Measurements from ENCODE around the gene ZFPL1. TPM values are rescaled to one million over a fixed set of nuclear protein-coding genes. Genes with fewer than 3 reads are reported as not detected.

The ZFPL1 gene
- total RNA-seq, 2 donors from 2014 or later: 35.7 to 46.6 TPM

GRCh38 chr11:65045728-65046127 is 38.3 kb upstream of the ZFPL1 start:
- WGBS, 2 experiments (ENCODE audit: insufficient coverage in 1 of 2, insufficient read length in 1 of 2): 90 to 95% methylated on average over 5 to 7 of the region's 7 CpGs
- Histone ChIP-seq H3K4me1 (ENCODE audit: control insufficient read depth, insufficient read depth, low read length) (no peaks in the 10 kb centered on the region), H3K9me3 (ENCODE audit: control insufficient read depth, low read length) (no peaks in the 10 kb centered on the region), H3K36me3 (ENCODE audit: control insufficient read depth, insufficient read depth, low read length) (peaks cover 7% of the 10 kb centered on the region), H3K4me3 (ENCODE audit: low read length) (no peak overlapping the region), H3K27ac (ENCODE audit: low read depth, low read length) (no peak overlapping the region), H3K9ac (ENCODE audit: extremely low read depth, low read length, poor library complexity, severe bottlenecking) (no peak overlapping the region), H3K27me3 (ENCODE audit: control insufficient read depth, insufficient read depth, low read length, poor library complexity, severe bottlenecking) (no peaks in the 10 kb centered on the region)
- Mint-ChIP-seq H3K27me3 (ENCODE audit: insufficient read depth) (peaks cover 9% of the 10 kb centered on the region), H3K4me1 (peaks cover 4% of the 10 kb centered on the region), H3K27ac (no peak overlapping the region), H3K9me3 (no peaks in the 10 kb centered on the region), H3K4me3 (no peak overlapping the region), H3K36me3 (ENCODE audit: low read depth) (peaks cover 10% of the 10 kb centered on the region)
- peak; percentile 16 for TF ChIP-seq CTCF (conservative IDR thresholded peaks at IDR 0.05)
- DNase-seq: no peak

DNA sequence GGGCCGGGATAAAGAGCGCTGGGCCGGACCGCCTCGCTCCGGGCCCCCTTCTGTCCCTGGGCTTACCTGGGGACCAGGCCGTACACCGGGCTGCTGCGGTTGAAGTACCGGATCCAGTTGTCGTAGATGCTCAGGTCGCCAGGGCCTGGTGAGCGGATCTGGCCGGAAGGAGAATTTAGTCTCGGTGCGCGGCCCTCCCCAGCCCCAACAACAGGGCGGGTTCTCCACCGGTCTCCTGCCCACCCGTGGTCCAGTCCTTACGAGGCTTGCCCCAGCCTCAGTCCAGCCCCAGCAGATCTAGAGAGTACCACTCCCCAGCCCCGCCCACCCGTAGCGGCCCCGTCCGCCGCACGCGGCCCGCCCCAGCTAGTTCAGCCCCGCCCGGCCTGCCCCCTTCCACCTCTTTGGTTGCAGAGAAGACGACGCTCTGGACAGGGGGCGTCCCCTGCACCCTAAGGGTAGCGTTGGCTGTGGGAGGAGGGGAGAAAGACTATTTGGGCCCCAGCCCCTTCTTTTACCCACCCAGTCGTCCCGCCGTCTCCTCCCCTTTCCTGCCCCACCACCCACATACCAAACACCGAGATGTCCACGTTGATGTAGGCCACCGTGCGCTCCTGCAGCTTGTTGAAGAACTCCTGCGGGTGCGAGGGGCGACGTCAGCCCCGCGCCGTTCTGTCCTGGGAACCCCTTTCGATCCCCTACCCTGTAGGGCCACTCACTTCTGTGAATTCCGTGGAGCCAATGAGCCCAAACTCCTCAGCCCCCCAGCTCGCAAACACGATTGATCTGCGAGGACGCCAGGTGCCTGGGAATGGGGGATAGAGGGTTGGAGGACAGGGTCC is 36.2 kb upstream of the ZFPL1 start:
- Mint-ChIP-seq H3K4me1 (peaks cover 4% of the 10 kb centered on the region), H3K27ac (no peak overlapping the region), H3K4me3 (peak overlapping the region; percentile 35), H3K9me3 (no peaks in the 10 kb centered on the region), H3K27me3 (ENCODE audit: insufficient read depth) (peaks cover 9% of the 10 kb centered on the region), H3K36me3 (ENCODE audit: low read depth) (peaks cover 10% of the 10 kb centered on the region)
- H3K9me3 ChIP-seq (ENCODE audit: control insufficient read depth, low read length): no peaks in the 10 kb centered on the region
- H3K4me1 ChIP-seq (ENCODE audit: control insufficient read depth, insufficient read depth, low read length): no peaks in the 10 kb centered on the region
- no peak overlapping the region for H3K27ac ChIP-seq (ENCODE audit: low read depth, low read length)
- peaks cover 7% of the 10 kb centered on the region for H3K36me3 ChIP-seq (ENCODE audit: control insufficient read depth, insufficient read depth, low read length)
- no peak for TF ChIP-seq CTCF (conservative IDR thresholded peaks at IDR 0.05)
- H3K4me3 ChIP-seq (ENCODE audit: low read length): no peak overlapping the region
- H3K27me3 ChIP-seq (ENCODE audit: control insufficient read depth, insufficient read depth, low read length, poor library complexity, severe bottlenecking): no peaks in the 10 kb centered on the region
- H3K9ac ChIP-seq (ENCODE audit: extremely low read depth, low read length, poor library complexity, severe bottlenecking): no peak overlapping the region
- 89 to 93% methylated on average over 25 to 56 of the region's 56 CpGs for WGBS, 2 experiments (ENCODE audit: insufficient coverage in 1 of 2, insufficient read length in 1 of 2)
- DNase-seq: no peak

GRCh38 chr11:65051398-65051858 is 32.6 kb upstream of the ZFPL1 start:
- Histone ChIP-seq H3K27ac (ENCODE audit: low read depth, low read length) (no peak overlapping the region), H3K36me3 (ENCODE audit: control insufficient read depth, insufficient read depth, low read length) (no peaks in the 10 kb centered on the region), H3K4me1 (ENCODE audit: control insufficient read depth, insufficient read depth, low read length) (no peaks in the 10 kb centered on the region), H3K9me3 (ENCODE audit: control insufficient read depth, low read length) (no peaks in the 10 kb centered on the region), H3K4me3 (ENCODE audit: low read length) (no peak overlapping the region), H3K27me3 (ENCODE audit: control insufficient read depth, insufficient read depth, low read length, poor library complexity, severe bottlenecking) (no peaks in the 10 kb centered on the region), H3K9ac (ENCODE audit: extremely low read depth, low read length, poor library complexity, severe bottlenecking) (no peak overlapping the region)
- Mint-ChIP-seq H3K9me3 (no peaks in the 10 kb centered on the region), H3K27me3 (ENCODE audit: insufficient read depth) (peaks cover 13% of the 10 kb centered on the region), H3K36me3 (ENCODE audit: low read depth) (no peaks in the 10 kb centered on the region), H3K27ac (no peak overlapping the region), H3K4me3 (no peak overlapping the region), H3K4me1 (peaks cover 4% of the 10 kb centered on the region)
- 94 to 96% methylated on average over 8 to 9 of the region's 9 CpGs for WGBS, 2 experiments (ENCODE audit: insufficient coverage in 1 of 2, insufficient read length in 1 of 2)
- no peak for DNase-seq
- no peak for TF ChIP-seq CTCF (conservative IDR thresholded peaks at IDR 0.05)
